ENCODE data around the gene LRRFIP1.

DNA sequence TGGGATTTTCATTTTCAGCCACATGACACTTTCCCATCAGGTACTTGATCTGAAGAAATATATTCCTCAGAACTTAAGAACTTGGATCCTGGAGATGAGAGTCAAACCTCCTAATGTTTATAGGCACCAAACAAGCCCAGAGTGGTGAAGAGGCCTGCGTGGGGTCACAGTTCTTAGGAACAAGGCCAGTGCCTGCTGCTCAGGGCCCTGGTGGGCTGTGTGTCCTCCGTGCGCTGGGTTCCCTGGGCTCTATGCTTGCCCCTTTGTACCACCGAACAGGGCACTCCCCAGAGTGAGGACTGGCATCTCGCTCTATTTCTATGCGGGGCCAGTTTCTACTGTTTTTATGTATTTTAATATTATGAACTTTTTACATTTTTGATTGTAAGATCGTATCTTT lies 95.2 kb downstream of the LRRFIP1 start:
- TF ChIP-seq, protein P1, sequence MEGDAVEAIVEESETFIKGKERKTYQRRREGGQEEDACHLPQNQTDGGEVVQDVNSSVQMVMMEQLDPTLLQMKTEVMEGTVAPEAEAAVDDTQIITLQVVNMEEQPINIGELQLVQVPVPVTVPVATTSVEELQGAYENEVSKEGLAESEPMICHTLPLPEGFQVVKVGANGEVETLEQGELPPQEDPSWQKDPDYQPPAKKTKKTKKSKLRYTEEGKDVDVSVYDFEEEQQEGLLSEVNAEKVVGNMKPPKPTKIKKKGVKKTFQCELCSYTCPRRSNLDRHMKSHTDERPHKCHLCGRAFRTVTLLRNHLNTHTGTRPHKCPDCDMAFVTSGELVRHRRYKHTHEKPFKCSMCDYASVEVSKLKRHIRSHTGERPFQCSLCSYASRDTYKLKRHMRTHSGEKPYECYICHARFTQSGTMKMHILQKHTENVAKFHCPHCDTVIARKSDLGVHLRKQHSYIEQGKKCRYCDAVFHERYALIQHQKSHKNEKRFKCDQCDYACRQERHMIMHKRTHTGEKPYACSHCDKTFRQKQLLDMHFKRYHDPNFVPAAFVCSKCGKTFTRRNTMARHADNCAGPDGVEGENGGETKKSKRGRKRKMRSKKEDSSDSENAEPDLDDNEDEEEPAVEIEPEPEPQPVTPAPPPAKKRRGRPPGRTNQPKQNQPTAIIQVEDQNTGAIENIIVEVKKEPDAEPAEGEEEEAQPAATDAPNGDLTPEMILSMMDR (IDR thresholded peaks at IDR 0.05): no peak
- TF ChIP-seq EZH2phosphoT487 (IDR thresholded peaks at IDR 0.05): no peak

Data from neural progenitor cell (in vitro differentiated cells).